Measurements from ENCODE around the gene OLR1. TPM values are rescaled to one million over a fixed set of nuclear protein-coding genes. Genes with fewer than 3 reads are reported as not detected.
A peak's percentile ranks its signal among the peaks of the same experiment; 100 is the strongest.

The OLR1 gene
- total RNA-seq, 2 experiments from 2014 or later: not detected

DNA sequence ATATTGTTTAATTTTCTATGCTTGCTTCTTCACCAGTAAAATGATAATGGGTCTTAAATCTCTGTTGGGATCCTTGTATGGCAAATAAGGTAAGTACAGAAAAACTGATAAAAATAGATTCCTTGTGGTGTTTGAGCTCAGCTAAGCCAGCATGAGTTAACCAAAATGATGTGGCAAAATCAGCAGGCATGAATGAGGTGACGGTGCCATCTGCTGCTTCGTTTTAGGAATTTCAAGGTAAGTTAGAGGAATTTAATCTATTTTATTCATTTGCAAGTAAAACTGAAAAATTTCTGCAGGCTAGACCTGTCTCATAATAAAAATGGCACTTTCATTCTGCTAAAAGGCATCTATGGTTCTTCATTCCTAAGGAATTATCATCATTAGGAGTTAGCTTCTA is 31.9 kb downstream of the OLR1 start:
- CTCF ChIA-PET: interaction anchor here (0.8 to 3.5 kb wide), 33 partner anchors 9 to 397 kb away, joined by 3 to 35 read pairs (median 4); partner anchors contain the start of genes CLEC12B and CLEC7A
- DNase-seq (peak; percentile 72), ATAC-seq (peak; percentile 64)
- Mint-ChIP-seq H3K4me1 (ENCODE audit: low read depth) (peaks cover 3% of the 10 kb centered on the region), H3K9me3 (ENCODE audit: insufficient read depth) (no peaks in the 10 kb centered on the region), H3K27me3 (ENCODE audit: low read depth) (peaks cover 16% of the 10 kb centered on the region), H3K36me3 (ENCODE audit: low read depth) (no peaks in the 10 kb centered on the region), H3K27ac (no peak overlapping the region), H3K4me3 (no peak overlapping the region)
- POLR2A ChIA-PET: interaction anchor here (0.6 kb wide), 1 partner anchor 326 kb away, joined by 3 read pairs; no protein-coding TSS in a partner anchor

DNA sequence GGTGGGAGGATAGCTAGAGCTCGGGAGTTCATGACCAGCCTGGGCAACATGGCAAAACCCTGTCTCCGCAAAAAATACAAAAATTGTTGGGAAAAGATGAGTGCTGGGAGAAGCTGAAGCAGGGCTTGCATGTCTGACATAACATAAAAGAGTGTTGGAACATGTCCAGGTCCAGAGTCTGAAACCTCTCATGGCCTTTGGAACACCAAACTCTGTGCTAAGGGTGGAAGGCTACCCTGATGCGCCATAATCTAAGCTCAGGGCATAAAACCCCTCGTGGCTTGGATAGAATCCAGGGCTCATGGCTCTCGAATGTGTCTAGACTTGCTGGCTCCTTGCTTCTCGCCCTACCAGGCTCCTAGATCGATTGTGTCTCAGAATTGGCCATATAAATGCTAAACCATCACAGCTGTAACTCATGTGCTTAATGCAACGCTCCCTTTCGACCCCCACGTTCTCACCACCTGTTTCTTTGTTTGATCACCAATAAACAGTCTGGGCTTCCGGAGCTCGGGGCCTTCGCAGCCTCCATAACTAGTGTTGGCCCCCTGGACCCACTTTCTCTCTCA is 35.2 kb downstream of the OLR1 start:
- Mint-ChIP-seq H3K36me3 (ENCODE audit: low read depth) (no peaks in the 10 kb centered on the region), H3K27me3 (ENCODE audit: low read depth) (peaks cover 14% of the 10 kb centered on the region), H3K4me1 (ENCODE audit: low read depth) (peaks cover 3% of the 10 kb centered on the region), H3K9me3 (ENCODE audit: insufficient read depth) (no peaks in the 10 kb centered on the region), H3K4me3 (no peak overlapping the region), H3K27ac (no peak overlapping the region)
- CTCF ChIA-PET: interaction anchor here (0.9 to 1.9 kb wide), 6 partner anchors 11 to 394 kb away, joined by 3 to 8 read pairs (median 4); no protein-coding TSS in a partner anchor
- POLR2A ChIA-PET: no interaction called here
- ATAC-seq (no peak), DNase-seq (no peak)

DNA sequence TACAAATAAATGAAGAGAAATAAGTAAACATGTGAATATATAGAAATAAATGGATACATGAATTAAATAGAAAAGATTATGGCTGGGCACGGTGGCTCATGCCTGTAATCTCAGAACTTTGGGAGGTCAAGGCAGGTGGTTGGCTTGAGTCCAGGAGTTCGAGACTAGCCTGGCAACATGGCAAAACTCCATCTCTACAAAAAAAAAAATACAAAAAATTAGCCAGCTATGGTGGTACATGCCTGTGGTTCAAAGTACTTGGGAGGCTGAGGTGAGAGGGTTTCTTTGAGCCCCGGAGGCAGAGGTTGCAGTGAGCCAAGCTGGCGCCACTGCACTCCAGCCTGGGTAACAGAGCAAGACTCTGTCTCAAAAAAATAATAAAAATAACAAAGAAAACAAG is 36.8 kb downstream of the OLR1 start:
- ChIA-PET POLR2A (interaction anchor here (0.9 kb wide), 1 partner anchor 12 kb away, joined by 3 read pairs; no protein-coding TSS in a partner anchor), CTCF (interaction anchor here (1.0 to 1.6 kb wide), 2 partner anchors 18 to 321 kb away, joined by 3 to 8 read pairs; no protein-coding TSS in a partner anchor)
- Mint-ChIP-seq H3K4me1 (ENCODE audit: low read depth) (peaks cover 7% of the 10 kb centered on the region), H3K4me3 (no peak overlapping the region), H3K27ac (no peak overlapping the region), H3K27me3 (ENCODE audit: low read depth) (peaks cover 21% of the 10 kb centered on the region), H3K36me3 (ENCODE audit: low read depth) (no peaks in the 10 kb centered on the region), H3K9me3 (ENCODE audit: insufficient read depth) (no peaks in the 10 kb centered on the region)
- no peak for ATAC-seq
- no peak for DNase-seq

DNA sequence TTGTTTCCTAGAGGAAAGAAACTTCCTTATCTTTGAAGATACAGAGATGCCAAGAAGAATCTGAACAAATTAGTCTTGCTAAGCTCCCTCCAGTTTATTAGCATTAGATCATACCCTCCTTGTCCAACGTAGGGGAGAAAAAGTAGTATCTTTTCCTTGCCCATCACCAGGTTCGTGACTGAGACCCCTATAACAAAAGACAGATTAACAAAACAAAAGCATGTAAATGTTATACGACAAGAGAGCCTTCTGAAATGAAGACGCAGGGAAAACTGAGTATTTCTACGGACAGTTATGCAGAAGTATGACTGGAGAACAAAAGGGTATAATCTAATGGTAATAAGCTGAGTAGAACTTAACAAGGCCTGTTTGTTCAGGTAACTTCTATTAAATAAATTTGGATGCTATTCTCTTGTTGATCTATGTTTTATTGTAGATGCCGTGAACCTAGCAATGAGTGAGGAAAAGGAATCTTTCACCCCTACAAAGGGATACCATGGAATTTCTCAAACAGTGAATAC is 39.0 kb downstream of the OLR1 start:
- Mint-ChIP-seq H3K9me3 (ENCODE audit: insufficient read depth) (no peaks in the 10 kb centered on the region), H3K4me1 (ENCODE audit: low read depth) (peaks cover 7% of the 10 kb centered on the region), H3K4me3 (no peak overlapping the region), H3K27me3 (ENCODE audit: low read depth) (peaks cover 27% of the 10 kb centered on the region), H3K36me3 (ENCODE audit: low read depth) (no peaks in the 10 kb centered on the region), H3K27ac (no peak overlapping the region)
- ATAC-seq: no peak
- no peak for DNase-seq
- POLR2A ChIA-PET: no interaction called here
- CTCF ChIA-PET: interaction anchor here (0.8 kb wide), 1 partner anchor 319 kb away, joined by 3 read pairs; no protein-coding TSS in a partner anchor

DNA sequence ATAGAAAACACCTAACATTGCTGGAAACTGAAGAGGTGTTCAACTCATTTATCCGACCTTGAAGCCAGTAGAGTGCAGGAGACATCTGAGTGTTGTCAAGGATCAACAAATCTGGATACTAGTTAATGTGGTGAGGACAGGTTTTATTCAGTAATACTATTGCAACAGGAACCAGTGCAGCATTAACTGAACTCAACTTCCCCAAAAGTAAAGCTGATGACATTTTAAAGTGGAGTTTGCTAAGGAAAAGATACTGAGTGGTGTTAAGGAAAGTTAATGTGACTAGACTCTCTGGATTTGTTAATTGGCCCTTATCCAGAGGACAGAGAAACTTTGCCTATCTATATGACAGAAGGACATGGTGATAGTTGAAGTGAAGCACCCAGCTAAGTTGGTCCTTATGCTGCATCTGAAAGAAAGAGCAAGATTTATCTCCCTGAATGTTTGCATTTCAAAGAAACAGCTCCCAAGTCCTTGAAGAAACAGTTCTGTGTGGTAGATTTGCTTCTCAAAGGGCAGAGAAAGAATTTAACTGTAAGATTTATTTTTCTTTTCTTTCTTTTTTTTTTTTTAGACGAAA is 40.7 kb downstream of the OLR1 start:
- ChIA-PET CTCF (interaction anchor here (1.3 to 1.9 kb wide), 4 partner anchors 9 to 380 kb away, joined by 4 to 13 read pairs (median 5); no protein-coding TSS in a partner anchor), POLR2A (no interaction called here)
- DNase-seq: no peak
- no peak overlapping the region for H3K4me3 Mint-ChIP-seq
- peaks cover 31% of the 10 kb centered on the region for H3K27me3 Mint-ChIP-seq (ENCODE audit: low read depth)
- H3K9me3 Mint-ChIP-seq (ENCODE audit: insufficient read depth): no peaks in the 10 kb centered on the region
- H3K27ac Mint-ChIP-seq: no peak overlapping the region
- peaks cover 7% of the 10 kb centered on the region for H3K4me1 Mint-ChIP-seq (ENCODE audit: low read depth)
- no peaks in the 10 kb centered on the region for H3K36me3 Mint-ChIP-seq (ENCODE audit: low read depth)
- ATAC-seq: no peak

DNA sequence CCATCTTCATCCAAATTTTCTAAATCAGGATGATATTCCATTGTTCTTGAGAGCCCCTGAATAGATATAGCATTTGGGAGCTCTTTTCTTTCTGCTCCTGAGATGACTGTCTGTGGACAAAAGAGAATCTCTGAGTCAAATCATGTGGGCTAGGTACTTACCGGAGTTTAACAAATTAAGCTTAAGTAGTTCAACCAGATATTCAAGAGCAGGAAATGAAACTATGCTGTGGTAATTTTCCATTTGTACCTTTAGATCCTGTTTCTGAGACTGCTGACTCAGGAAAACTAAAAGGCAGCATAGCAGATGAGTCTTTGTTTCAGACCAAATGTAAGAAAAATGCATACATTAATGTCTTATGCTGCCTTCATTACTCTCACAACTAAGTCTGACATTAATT is 41.9 kb downstream of the OLR1 start, which contains the start of gene CLEC7A:
Gene CLEC7A (minus strand): TSS at position 158 of the 400 bp plus-strand sequence. CDS start 117 bp downstream, at position 41.
- H3K27me3 Mint-ChIP-seq (ENCODE audit: low read depth): peaks cover 34% of the 10 kb centered on the region
- no peak within 1 kb of the TSS for H3K27ac Mint-ChIP-seq
- no peaks in the 10 kb centered on the region for H3K9me3 Mint-ChIP-seq (ENCODE audit: insufficient read depth)
- no peak for ATAC-seq
- no peak within 1 kb of the TSS for H3K4me3 Mint-ChIP-seq
- peaks cover 7% of the 10 kb centered on the region for H3K4me1 Mint-ChIP-seq (ENCODE audit: low read depth)
- ChIA-PET POLR2A (interaction anchor here (0.6 kb wide), 1 partner anchor 57 kb away, joined by 3 read pairs; no protein-coding TSS in a partner anchor), CTCF (interaction anchor here (1.3 to 1.9 kb wide), 4 partner anchors 10 to 379 kb away, joined by 4 to 13 read pairs (median 5); no protein-coding TSS in a partner anchor)
- no peaks in the 10 kb centered on the region for H3K36me3 Mint-ChIP-seq (ENCODE audit: low read depth)
- no peak for DNase-seq

DNA sequence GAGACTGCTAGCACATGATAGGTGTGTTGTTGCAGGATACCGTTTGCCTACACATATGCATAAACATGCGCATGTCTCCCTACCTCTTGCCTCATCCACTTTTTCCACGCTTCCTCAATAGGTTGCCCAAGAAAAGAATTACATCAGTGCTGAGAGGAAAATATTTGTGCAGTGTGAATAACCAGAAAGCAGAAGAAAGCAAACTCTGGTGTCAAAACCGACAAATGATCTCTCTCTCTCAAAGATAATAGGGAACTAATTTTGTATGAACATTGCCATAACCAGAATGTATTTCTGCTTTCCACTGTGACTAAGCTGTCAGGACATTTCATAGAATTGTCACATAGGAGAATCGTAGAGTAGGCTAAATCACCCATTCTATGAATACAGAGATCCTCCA is 43.2 kb downstream of the OLR1 start:
- POLR2A ChIA-PET: no interaction called here
- no peak for ATAC-seq

DNA sequence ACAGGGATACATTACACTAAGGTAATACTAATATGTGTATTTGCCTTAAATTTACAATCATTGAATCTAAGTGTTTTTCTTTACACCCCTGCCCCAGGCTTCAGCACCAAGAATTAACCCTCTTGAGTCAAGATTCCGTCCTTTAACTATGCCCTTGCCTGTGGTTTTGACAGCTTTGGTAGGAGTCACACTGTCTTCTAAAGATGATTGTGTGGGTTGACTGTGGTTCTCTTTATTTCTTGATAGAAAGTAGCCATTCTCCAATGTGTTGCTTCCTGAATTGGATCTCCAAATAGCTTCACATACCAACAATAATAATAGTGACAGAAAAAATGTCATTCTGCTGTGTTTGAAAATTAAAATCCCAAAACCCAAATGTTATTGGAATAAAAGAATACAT is 45.5 kb downstream of the OLR1 start:
- POLR2A ChIA-PET: no interaction called here
- Mint-ChIP-seq H3K36me3 (ENCODE audit: low read depth) (no peaks in the 10 kb centered on the region), H3K27me3 (ENCODE audit: low read depth) (peaks cover 28% of the 10 kb centered on the region), H3K9me3 (ENCODE audit: insufficient read depth) (no peaks in the 10 kb centered on the region), H3K27ac (no peak overlapping the region), H3K4me3 (no peak overlapping the region), H3K4me1 (ENCODE audit: low read depth) (peaks cover 7% of the 10 kb centered on the region)
- CTCF ChIA-PET: interaction anchor here (1.2 to 3.0 kb wide), 4 partner anchors 10 to 87 kb away, joined by 3 to 14 read pairs (median 4); no protein-coding TSS in a partner anchor
- ATAC-seq (no peak), DNase-seq (no peak)

More for the DNA sequence above, 43.2 kb downstream of the OLR1 start:
- Mint-ChIP-seq H3K27me3 (ENCODE audit: low read depth) (peaks cover 36% of the 10 kb centered on the region), H3K36me3 (ENCODE audit: low read depth) (no peaks in the 10 kb centered on the region), H3K4me3 (no peak overlapping the region), H3K4me1 (ENCODE audit: low read depth) (peaks cover 7% of the 10 kb centered on the region), H3K27ac (no peak overlapping the region), H3K9me3 (ENCODE audit: insufficient read depth) (no peaks in the 10 kb centered on the region)
- CTCF ChIA-PET: no interaction called here
- DNase-seq: no peak

DNA sequence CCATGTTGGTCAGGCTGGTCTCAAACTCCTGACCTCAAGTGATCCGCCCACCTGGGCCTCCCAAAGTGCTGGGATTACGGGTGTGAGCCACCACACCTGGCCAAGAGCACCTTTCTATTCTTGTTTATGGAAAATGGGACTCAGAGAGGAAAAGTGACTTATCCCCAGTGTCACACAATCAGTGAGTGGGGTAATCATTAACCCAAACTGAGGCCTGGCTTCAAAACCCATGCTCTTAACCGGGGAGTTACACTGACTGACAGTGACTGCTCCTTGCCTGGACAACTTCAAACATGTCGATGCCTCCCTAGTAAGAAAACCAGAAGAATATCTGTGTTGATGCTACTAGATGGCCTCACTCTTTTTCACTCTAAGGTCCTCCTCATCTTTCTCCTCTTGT is 49.2 kb downstream of the OLR1 start:
- Mint-ChIP-seq H3K36me3 (ENCODE audit: low read depth) (no peaks in the 10 kb centered on the region), H3K27ac (no peak overlapping the region), H3K4me1 (ENCODE audit: low read depth) (no peaks in the 10 kb centered on the region), H3K4me3 (no peak overlapping the region), H3K27me3 (ENCODE audit: low read depth) (peaks cover 18% of the 10 kb centered on the region), H3K9me3 (ENCODE audit: insufficient read depth) (no peaks in the 10 kb centered on the region)
- CTCF ChIA-PET: no interaction called here
- DNase-seq (no peak), ATAC-seq (no peak)
- POLR2A ChIA-PET: no interaction called here

DNA sequence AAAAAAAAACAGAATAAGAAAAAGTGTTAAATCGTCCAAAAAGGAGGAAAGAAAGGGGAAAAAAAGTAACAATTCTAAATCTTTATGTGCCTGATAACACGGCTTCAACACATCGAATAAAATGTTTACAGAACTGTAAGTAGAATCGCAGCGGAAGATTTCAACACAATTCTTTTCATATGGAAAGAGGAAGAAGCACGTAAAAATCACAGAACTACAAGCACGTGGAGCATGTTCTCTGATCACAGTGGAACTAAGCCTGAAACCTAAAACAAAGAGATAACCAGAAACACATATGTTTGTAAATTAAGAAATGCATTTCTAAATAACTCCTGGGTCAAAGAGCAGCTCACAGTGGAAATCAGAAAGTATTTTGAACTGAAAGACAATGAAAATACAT is 50.7 kb downstream of the OLR1 start:
- H3K27me3 Mint-ChIP-seq (ENCODE audit: low read depth): peaks cover 13% of the 10 kb centered on the region
- no peaks in the 10 kb centered on the region for H3K4me1 Mint-ChIP-seq (ENCODE audit: low read depth)
- DNase-seq (no peak), ATAC-seq (no peak)
- ChIA-PET POLR2A (no interaction called here), CTCF (no interaction called here)
- H3K27ac Mint-ChIP-seq: no peak overlapping the region
- no peak overlapping the region for H3K4me3 Mint-ChIP-seq
- H3K36me3 Mint-ChIP-seq (ENCODE audit: low read depth): no peaks in the 10 kb centered on the region
- H3K9me3 Mint-ChIP-seq (ENCODE audit: insufficient read depth): no peaks in the 10 kb centered on the region

DNA sequence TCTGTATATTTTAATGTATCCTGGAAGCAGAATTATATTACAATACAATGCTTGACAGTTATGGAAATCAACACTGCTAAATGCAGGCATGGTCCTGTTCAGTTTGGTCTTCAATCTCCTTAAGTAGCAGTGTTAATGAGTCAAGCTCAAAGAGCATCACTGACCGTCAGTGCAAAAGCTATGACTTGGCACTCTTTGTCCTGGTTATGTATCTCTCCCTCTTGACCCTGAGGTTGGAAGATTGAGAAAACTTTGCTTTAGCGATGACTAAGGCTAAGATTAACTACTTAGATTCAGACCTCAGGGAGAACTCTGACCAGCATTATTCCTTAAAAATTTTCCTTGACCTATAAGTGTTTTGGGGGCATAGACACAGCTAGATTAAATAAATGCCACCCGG is 52.9 kb downstream of the OLR1 start:
- ChIA-PET POLR2A (no interaction called here), CTCF (no interaction called here)
- H3K27me3 Mint-ChIP-seq (ENCODE audit: low read depth): peaks cover 9% of the 10 kb centered on the region
- H3K9me3 Mint-ChIP-seq (ENCODE audit: insufficient read depth): no peaks in the 10 kb centered on the region
- H3K27ac Mint-ChIP-seq: no peak overlapping the region
- no peak overlapping the region for H3K4me3 Mint-ChIP-seq
- no peaks in the 10 kb centered on the region for H3K4me1 Mint-ChIP-seq (ENCODE audit: low read depth)
- ATAC-seq (no peak), DNase-seq (no peak)
- H3K36me3 Mint-ChIP-seq (ENCODE audit: low read depth): no peaks in the 10 kb centered on the region

DNA sequence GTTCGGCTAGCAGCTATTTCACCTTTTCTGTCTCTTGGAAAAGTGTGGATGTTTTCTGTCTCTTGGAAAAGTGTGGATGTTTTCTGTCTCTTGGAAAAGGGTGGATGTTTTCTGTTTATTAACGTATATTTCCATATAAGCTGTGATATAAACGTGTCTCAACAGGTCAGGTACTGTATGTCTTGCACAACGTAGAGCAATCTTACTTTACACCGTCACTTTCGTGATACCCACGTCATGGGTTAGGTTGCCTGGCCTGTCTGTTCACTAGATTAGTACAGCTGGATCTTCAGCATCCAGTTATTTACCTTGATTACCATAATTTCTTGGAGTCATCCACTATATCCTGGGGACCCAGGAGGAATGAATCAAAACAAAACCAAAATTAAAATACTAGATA is 56.0 kb downstream of the OLR1 start:
- H3K4me3 Mint-ChIP-seq: no peak overlapping the region
- ChIA-PET CTCF (no interaction called here), POLR2A (no interaction called here)
- H3K27me3 Mint-ChIP-seq (ENCODE audit: low read depth): peaks cover 9% of the 10 kb centered on the region
- ATAC-seq (no peak), DNase-seq (no peak)
- H3K27ac Mint-ChIP-seq: no peak overlapping the region
- H3K36me3 Mint-ChIP-seq (ENCODE audit: low read depth): no peaks in the 10 kb centered on the region
- H3K4me1 Mint-ChIP-seq (ENCODE audit: low read depth): no peaks in the 10 kb centered on the region
- no peaks in the 10 kb centered on the region for H3K9me3 Mint-ChIP-seq (ENCODE audit: insufficient read depth)
